GM20431 (cell line): Measurements from ENCODE around the gene RASGRF2.
"Not testable (repeated sequence)": the region's sequence is repeated elsewhere in the genome, so short reads cannot be mapped to it uniquely, and the experiment has no call there.

Experiments
- in situ Hi-C: fragments of 300-500 bp; cut with MseI, MboI; formaldehyde crosslinking; loops from one replicate; pipeline ENCODE4 v1.15.0; 2020; ENCODE audit warnings: low sequenced_read_pairs; ENCODE audit not compliant: unreplicated experiment

The RASGRF2 gene

DNA sequence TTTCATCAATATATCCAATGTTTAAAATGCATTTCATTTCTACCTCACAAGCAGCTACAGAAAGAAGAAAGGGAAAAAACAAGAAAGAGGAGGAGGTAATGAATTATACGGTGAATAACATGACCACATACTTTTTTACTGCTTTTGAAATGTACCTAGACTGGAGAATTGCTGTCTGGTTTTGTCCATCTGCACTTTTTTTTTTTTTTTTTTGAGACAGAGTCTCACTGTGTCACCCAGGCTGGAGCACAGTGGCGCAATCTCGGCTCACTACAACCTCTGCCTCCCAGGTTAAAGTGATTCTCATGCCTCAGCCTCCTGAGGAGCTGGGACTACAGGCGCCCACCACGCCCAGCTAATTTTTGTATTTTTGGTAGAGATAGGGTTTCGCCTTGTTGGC, 58.4 kb downstream of the RASGRF2 start:
- in situ Hi-C loops = not testable (repeated sequence)

- in situ Hi-C loops = no loop called here
Measured at GRCh38 chr5:81019748-81020147, 59.6 kb downstream of the RASGRF2 start.

DNA sequence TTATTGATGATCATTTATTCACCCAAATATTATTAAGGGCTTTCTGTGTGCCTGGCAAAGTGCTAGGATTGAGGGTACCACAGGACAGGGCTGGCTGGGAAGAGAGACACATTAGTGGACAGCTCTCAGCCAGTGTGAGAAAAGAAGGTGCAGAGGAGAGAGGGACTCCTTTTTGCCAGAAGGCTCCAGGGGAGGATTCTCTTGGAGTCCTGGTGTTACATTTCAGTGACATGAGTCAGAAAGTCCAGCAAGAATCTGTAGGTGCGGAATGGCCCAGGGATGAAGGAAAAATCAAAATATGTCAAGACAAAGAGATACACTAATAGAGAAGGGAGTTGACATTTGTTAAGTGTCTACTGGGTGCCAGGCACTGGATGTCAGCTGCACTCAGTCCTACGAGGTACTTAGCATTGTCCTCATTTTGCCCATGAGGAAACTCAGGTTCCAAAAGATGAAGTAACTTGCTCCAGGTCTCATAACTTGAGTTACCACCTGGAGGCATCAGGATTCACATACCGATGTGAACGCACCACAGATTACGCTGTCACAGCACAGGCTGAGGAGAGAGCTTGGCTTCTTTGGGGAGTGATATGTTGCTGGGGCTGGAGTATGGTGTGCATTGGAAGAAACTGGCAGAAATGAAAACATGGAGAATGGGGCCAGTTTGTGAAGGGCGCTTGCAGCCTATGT, 60.5 kb downstream of the RASGRF2 start:
- in situ Hi-C loops = no loop called here

GRCh38 chr5:81021486-81021885, 61.3 kb downstream of the RASGRF2 start:
- in situ Hi-C loops = no loop called here

DNA sequence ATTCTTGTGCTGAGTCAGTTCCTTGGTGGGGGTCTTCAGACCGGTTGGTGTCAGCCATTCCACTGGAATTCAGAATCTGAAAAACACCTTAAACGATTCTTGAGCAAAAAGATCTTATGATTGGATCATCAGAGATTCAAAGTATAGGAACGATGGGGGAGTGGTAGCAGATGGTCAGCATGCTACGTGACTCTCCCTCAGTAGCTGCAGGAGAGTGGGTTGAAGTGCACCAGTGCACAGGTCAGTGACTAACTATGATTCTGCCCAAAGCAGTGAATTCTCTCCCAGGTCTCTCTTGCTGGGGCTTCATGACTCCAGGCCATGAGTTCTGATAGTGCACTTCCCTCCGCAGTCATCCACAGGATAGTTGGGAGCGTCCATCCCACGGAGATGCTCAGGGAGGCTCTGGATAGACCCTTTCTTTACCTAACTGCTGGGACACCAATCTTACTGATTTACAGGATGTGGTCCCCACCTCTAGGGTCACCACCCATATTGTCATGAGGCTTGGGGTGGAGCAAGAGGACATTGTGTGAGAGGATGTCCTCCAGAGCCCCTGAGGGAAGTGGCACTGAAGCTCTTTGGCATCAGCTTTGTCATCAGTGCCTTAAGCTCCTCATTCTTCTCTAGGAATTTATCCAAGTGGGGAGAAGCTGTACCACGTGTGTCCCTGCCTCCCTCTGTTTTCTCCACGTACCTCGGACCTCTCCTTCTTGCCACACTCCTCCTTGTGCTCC, 62.0 kb downstream of the RASGRF2 start:
- in situ Hi-C loops = no loop called here

DNA sequence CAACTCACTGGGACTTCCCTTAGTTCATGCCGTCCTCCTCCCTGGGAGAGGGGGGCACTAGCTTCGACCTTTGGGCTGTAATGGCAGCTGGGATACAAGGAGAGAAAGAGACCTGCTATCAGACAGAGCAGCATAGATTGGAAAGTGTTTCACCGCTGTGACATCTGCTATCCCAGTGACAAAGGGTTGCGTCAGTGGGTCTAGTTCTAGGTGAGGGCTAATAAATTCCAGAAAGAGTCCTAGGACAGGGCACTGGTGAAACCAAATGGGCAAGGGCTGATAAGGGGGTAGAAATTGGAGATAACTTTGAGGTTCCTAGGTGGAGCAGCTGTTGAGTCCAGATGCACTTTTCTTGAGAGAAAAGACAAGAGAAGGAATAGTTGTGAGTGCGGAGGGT, 62.5 kb downstream of the RASGRF2 start:
- in situ Hi-C loops = no loop called here

GRCh38 chr5:81023261-81023970, 63.3 kb downstream of the RASGRF2 start:
- in situ Hi-C loops = no loop called here

- in situ Hi-C loops = no loop called here
Measured at GRCh38 chr5:81027481-81028058, 67.4 kb downstream of the RASGRF2 start.

- in situ Hi-C loops = not testable (repeated sequence)
Measured at GRCh38 chr5:81028888-81029287, 68.7 kb downstream of the RASGRF2 start.

DNA sequence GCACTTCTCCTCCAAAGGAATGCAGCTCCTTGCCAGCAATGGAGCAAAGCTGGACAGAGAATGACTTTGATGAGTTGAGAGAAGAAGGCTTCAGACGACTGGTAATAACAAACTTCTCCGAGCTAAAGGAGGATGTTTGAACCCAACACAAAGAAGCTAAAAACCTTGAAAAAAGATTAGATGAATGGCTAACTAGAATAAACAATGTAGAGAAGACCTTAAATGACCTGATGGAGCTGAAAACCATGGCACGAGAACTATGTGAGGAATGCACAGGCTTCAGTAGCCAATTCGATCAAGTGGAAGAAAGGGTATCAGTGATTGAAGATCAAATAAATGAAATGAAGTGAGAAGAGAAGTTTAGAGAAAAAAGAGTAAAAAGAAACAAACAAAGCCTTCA, 69.6 kb downstream of the RASGRF2 start:
- in situ Hi-C loops = not testable (repeated sequence)

GRCh38 chr5:81030236-81031034, 70.3 kb downstream of the RASGRF2 start:
- in situ Hi-C loops = not testable (repeated sequence)

DNA sequence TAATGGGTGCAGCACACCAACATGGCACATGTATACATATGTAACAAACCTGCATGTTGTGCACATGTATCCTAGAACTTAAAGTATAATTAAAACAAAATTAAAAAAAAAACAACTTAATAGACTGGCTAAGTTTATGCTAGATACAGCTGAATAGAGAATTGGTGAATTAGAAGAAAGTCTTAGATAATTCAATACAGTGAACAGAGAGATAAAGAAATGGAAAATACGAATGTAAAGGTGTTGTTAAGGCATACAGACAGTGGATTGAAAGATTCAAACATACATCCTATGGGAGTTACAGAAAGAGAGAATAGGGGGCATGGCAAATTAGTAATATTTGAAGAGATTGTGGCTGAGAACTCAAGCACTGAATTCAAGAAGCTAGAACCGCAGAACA, 75.4 kb downstream of the RASGRF2 start:
- in situ Hi-C loops = no loop called here

GRCh38 chr5:81038495-81038894, 78.3 kb downstream of the RASGRF2 start:
- in situ Hi-C loops = no loop called here

- in situ Hi-C loops = no loop called here
Measured at GRCh38 chr5:81044868-81045267, 84.7 kb downstream of the RASGRF2 start.

GRCh38 chr5:81045389-81045807, 85.2 kb downstream of the RASGRF2 start:
- in situ Hi-C loops = no loop called here

GRCh38 chr5:81046041-81046440, 85.9 kb downstream of the RASGRF2 start:
- in situ Hi-C loops = no loop called here

GRCh38 chr5:81052325-81052724, 92.2 kb downstream of the RASGRF2 start:
- in situ Hi-C loops = no loop called here

- in situ Hi-C loops = not testable (repeated sequence)
Measured at GRCh38 chr5:81053282-81053681, 93.1 kb downstream of the RASGRF2 start.

- in situ Hi-C loops = no loop called here
Measured at GRCh38 chr5:81058121-81058520, 98.0 kb downstream of the RASGRF2 start.

DNA sequence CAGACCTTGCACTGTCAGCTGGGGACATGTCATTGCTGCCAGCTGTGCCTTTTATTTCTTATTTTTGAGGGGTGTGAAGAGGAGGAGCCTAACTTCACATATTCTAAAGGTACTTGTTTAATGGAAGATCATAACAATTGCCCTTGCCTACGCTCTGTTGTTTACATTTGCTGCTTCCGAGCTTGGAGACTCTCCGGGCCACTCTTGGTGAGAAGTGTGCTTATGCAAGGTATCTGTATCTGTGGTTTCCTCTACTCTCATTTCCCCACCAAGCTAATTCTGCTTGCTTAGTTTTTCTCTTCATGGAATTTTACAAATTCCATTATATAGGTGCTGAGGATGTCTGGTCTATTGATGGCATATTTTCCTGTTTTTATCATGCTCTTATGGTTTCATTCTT, 105.3 kb downstream of the RASGRF2 start:
- in situ Hi-C loops = no loop called here
